DND-41 (cell line): ENCODE measurements around the gene HDAC4.

ENCODE experiments used
- ATAC-seq: fragments of 200-7000 bp; cut with Tn5 transposase; 3 replicates; pipeline ENCODE4 v1.9.1; 2021; ENCODE audit warnings: low read depth; ENCODE audit not compliant: insufficient read depth
- DNase-seq: peaks from one replicate; pipeline ENCODE4 v3.0.0-alpha.2; 2020
- H2AFZ ChIP-seq: 2 replicates; pipeline ENCODE4 v1.6.0; 2012; ENCODE audit warnings: low read depth, low read length
- H3K27ac ChIP-seq: 2 replicates; pipeline ENCODE4 v1.5.1; 2012; ENCODE audit warnings: low read length, inconsistent platforms
- H3K27me3 ChIP-seq: fragments of 200-600 bp; sonication (generic); 2 replicates; pipeline ENCODE4 v1.6.0; 2012; ENCODE audit warnings: low read length, mild to moderate bottlenecking, inconsistent platforms; ENCODE audit not compliant: insufficient read depth, poor library complexity
- H3K36me3 ChIP-seq: 2 replicates; pipeline ENCODE4 v1.5.1; 2012; ENCODE audit warnings: low read length, inconsistent platforms; ENCODE audit not compliant: insufficient read depth
- H3K4me1 ChIP-seq: 2 replicates; pipeline ENCODE4 v1.5.1; 2012; ENCODE audit warnings: mild to moderate bottlenecking, low read length; ENCODE audit not compliant: insufficient read depth
- H3K4me2 ChIP-seq: 2 replicates; pipeline ENCODE4 v1.6.0; 2012; ENCODE audit warnings: mild to moderate bottlenecking, moderate library complexity, low read length, inconsistent platforms; ENCODE audit not compliant: insufficient read depth
- H3K4me3 ChIP-seq, 2 experiments: fragments of 200-600 bp in 1 of 2; shearing (Covaris generic) in 1 of 2; 2 replicates each; pipeline ENCODE4 v1.5.1; 2012 to 2016; ENCODE audit warnings: inconsistent platforms in 2 of 2, low read length in 2 of 2, mild to moderate bottlenecking in 2 of 2, low read depth in 1 of 2, moderate library complexity in 1 of 2
- H3K79me2 ChIP-seq: 2 replicates; pipeline ENCODE4 v1.6.0; 2012; ENCODE audit warnings: low read length, inconsistent platforms; ENCODE audit not compliant: insufficient read depth
- H3K9ac ChIP-seq: 2 replicates; pipeline ENCODE4 v1.6.0; 2012; ENCODE audit warnings: low read depth, mild to moderate bottlenecking, inconsistent platforms, low read length, moderate library complexity
- H3K9me3 ChIP-seq: 2 replicates; pipeline ENCODE4 v1.5.1; 2012; ENCODE audit warnings: low read length, moderate library complexity, mild to moderate bottlenecking, inconsistent platforms; ENCODE audit not compliant: insufficient read depth, severe bottlenecking
- H4K20me1 ChIP-seq: 2 replicates; pipeline ENCODE4 v1.6.0; 2012; ENCODE audit warnings: low read length; ENCODE audit not compliant: insufficient read depth
- EZH2 ChIP-seq: IDR thresholded peaks from 3 replicates; pipeline ENCODE4 v1.6.1; 2012; ENCODE audit warnings: borderline replicate concordance, low read depth, mild to moderate bottlenecking, moderate library complexity, low read length, inconsistent platforms; ENCODE audit not compliant: severe bottlenecking
- TF ChIP-seq, protein P1 (sequence below): IDR thresholded peaks from 2 replicates; pipeline ENCODE4 v1.5.1; 2012; ENCODE audit warnings: borderline replicate concordance, low read length, moderate library complexity, mild to moderate bottlenecking; ENCODE audit not compliant: poor library complexity, severe bottlenecking; ENCODE audit errors: extremely low read depth

The HDAC4 gene

GRCh38 chr2:239171643-239172042 is 229.2 kb downstream of the HDAC4 start:
- peaks cover 36% of the 10 kb centered on the region for H4K20me1 ChIP-seq
- H3K4me1 ChIP-seq: no peaks in the 10 kb centered on the region
- no peak overlapping the region for H3K9ac ChIP-seq
- no peak overlapping the region for H3K4me2 ChIP-seq
- TF ChIP-seq EZH2: no peak
- TF ChIP-seq, protein P1, sequence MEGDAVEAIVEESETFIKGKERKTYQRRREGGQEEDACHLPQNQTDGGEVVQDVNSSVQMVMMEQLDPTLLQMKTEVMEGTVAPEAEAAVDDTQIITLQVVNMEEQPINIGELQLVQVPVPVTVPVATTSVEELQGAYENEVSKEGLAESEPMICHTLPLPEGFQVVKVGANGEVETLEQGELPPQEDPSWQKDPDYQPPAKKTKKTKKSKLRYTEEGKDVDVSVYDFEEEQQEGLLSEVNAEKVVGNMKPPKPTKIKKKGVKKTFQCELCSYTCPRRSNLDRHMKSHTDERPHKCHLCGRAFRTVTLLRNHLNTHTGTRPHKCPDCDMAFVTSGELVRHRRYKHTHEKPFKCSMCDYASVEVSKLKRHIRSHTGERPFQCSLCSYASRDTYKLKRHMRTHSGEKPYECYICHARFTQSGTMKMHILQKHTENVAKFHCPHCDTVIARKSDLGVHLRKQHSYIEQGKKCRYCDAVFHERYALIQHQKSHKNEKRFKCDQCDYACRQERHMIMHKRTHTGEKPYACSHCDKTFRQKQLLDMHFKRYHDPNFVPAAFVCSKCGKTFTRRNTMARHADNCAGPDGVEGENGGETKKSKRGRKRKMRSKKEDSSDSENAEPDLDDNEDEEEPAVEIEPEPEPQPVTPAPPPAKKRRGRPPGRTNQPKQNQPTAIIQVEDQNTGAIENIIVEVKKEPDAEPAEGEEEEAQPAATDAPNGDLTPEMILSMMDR: no peak
- DNase-seq: no peak
- no peaks in the 10 kb centered on the region for H3K27me3 ChIP-seq
- H2AFZ ChIP-seq: no peak overlapping the region
- peaks cover 9% of the 10 kb centered on the region for H3K9me3 ChIP-seq
- no peak overlapping the region for H3K27ac ChIP-seq
- peaks cover 94% of the 10 kb centered on the region for H3K36me3 ChIP-seq
- H3K4me3 ChIP-seq: no peak overlapping the region
- no peak for ATAC-seq
- peaks cover 97% of the 10 kb centered on the region for H3K79me2 ChIP-seq

DNA sequence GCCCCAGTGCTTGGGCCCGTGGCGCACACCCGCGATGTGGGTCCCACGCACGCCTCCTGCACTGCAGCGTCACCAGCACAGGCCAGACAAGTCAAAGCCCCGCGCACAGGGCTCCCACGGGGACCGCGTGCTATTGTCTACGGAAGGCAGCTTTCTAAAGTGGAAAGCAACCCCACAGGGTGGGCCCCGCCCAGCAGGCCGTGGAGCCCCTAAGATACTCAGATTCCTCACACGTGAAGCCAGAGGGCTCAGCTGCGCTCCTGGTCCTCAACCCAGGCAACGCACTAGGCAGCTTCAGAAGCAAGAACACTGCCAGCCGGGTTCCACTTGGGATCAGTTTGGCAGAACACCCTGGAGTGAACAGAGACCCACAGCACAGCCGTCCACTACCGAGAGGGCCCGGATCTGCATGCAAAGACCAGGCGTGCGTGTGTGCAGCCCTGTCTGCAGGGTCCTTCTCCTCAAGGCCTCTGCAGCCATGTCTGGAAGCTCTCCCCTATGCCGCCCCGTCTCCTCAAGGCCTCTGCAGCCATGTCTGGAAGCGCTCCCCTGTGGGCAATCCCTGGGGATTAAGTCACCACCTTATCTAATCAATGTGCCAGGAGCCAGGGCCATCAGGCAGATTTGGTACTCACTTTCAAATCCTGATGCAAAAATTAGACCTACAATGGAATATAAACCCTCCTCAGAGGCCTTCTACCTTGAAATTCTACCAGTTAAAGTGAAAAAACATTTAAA is 231.3 kb downstream of the HDAC4 start:
- Histone ChIP-seq H3K27me3 (no peaks in the 10 kb centered on the region), H3K4me3 (no peak overlapping the region), H2AFZ (no peak overlapping the region), H4K20me1 (peaks cover 42% of the 10 kb centered on the region), H3K9ac (no peak overlapping the region), H3K79me2 (peaks cover 97% of the 10 kb centered on the region), H3K4me2 (no peak overlapping the region), H3K27ac (no peak overlapping the region; the same call in 1 of the 2 replicates), H3K9me3 (peaks cover 4% of the 10 kb centered on the region), H3K36me3 (peaks cover 94% of the 10 kb centered on the region), H3K4me1 (no peaks in the 10 kb centered on the region)
- DNase-seq (no peak), ATAC-seq (peak; percentile 18; the same call in 1 of the 3 replicates)
- TF ChIP-seq, protein P1: no peak
- TF ChIP-seq EZH2: no peak

GRCh38 chr2:239168575-239168974 is 232.2 kb downstream of the HDAC4 start:
- DNase-seq (no peak), ATAC-seq (no peak)
- TF ChIP-seq, protein P1: no peak
- TF ChIP-seq EZH2: no peak
- no peak overlapping the region for H3K4me3 ChIP-seq
- H4K20me1 ChIP-seq: peaks cover 47% of the 10 kb centered on the region
- H3K27ac ChIP-seq: no peak overlapping the region
- peaks cover 3% of the 10 kb centered on the region for H3K9me3 ChIP-seq
- H3K79me2 ChIP-seq: peaks cover 97% of the 10 kb centered on the region
- no peaks in the 10 kb centered on the region for H3K27me3 ChIP-seq
- H3K4me2 ChIP-seq: no peak overlapping the region
- H3K9ac ChIP-seq: no peak overlapping the region
- no peaks in the 10 kb centered on the region for H3K4me1 ChIP-seq
- peaks cover 94% of the 10 kb centered on the region for H3K36me3 ChIP-seq
- no peak overlapping the region for H2AFZ ChIP-seq
